Natural killer cell (primary cell): Measurements from ENCODE around the gene SPP1. TPM values are rescaled to one million over a fixed set of nuclear protein-coding genes. Genes with fewer than 3 reads are reported as not detected.
"Not testable (repeated sequence)": the region's sequence is repeated elsewhere in the genome, so short reads cannot be mapped to it uniquely, and the experiment has no call there.

ENCODE experiments used
- ATAC-seq, 3 donors: fragments of 150-1000 bp in 2 of 3; fragments of 200-7000 bp in 1 of 3; cut with Tn5 transposase; 1 replicate in 1 of 3; 2 replicates in 2 of 3; pipeline ENCODE4 v1.10.0; 2021; ENCODE audit warnings: mild to moderate bottlenecking in 2 of 3, moderate library complexity in 2 of 3
- DNase-seq, 2 donors: peaks; one replicate each; pipeline versions ENCODE4 v3.0.0 to v3.0.0-alpha.2; 2013 to 2021; ENCODE audit warnings: mixed read lengths in 1 of 2
- H3K27ac ChIP-seq: one replicate; pipeline ENCODE4 v1.5.1; 2013; ENCODE audit warnings: mild to moderate bottlenecking, low read length
- H3K27me3 ChIP-seq: one replicate; pipeline ENCODE4 v1.6.1; 2013; ENCODE audit warnings: low read length; ENCODE audit not compliant: control insufficient read depth, insufficient read depth
- H3K36me3 ChIP-seq: one replicate; pipeline ENCODE4 v1.6.1; 2013; ENCODE audit warnings: low read length; ENCODE audit not compliant: control insufficient read depth, insufficient read depth
- H3K4me1 ChIP-seq: one replicate; pipeline ENCODE4 v1.6.1; 2013; ENCODE audit warnings: low read length; ENCODE audit not compliant: control insufficient read depth, insufficient read depth
- H3K4me3 ChIP-seq: one replicate; pipeline ENCODE4 v1.5.1; 2013; ENCODE audit warnings: low read length
- H3K9me3 ChIP-seq: one replicate; pipeline ENCODE4 v1.6.1; 2013; ENCODE audit warnings: low read length; ENCODE audit not compliant: control insufficient read depth, insufficient read depth
- H3K27ac Mint-ChIP-seq, 2 donors: one replicate each; pipeline ENCODE4 v1.8.0; 2022; ENCODE audit warnings: mild to moderate bottlenecking in 2 of 2, mixed read lengths in 2 of 2, moderate library complexity in 1 of 2
- H3K27me3 Mint-ChIP-seq, 2 donors: one replicate each; pipeline ENCODE4 v1.8.0; 2022; ENCODE audit warnings: low read depth in 2 of 2, mixed read lengths in 2 of 2
- H3K36me3 Mint-ChIP-seq: one replicate; pipeline ENCODE4 v1.8.0; 2022; ENCODE audit warnings: mixed read lengths
- H3K4me1 Mint-ChIP-seq, 2 donors: one replicate each; pipeline ENCODE4 v1.8.0; 2022; ENCODE audit warnings: mixed read lengths in 2 of 2
- H3K4me3 Mint-ChIP-seq: one replicate; pipeline ENCODE4 v1.8.0; 2022; ENCODE audit warnings: mild to moderate bottlenecking, moderate library complexity, mixed read lengths
- H3K9me3 Mint-ChIP-seq, 2 donors: one replicate each; pipeline ENCODE4 v1.8.0; 2022; ENCODE audit warnings: mixed read lengths in 2 of 2
- CTCF ChIP-seq: fragments of 200-600 bp; IDR thresholded peaks from one replicate; pipeline ENCODE4 v1.8.0; 2022; ENCODE audit warnings: antibody characterized with exemption
- WGBS: methylation state at CpG from one replicate; pipeline ENCODE4 v1.1.7; 2013; ENCODE audit warnings: missing lambda C conversion rate; ENCODE audit not compliant: insufficient coverage; 5-methylcytosine and 5-hydroxymethylcytosine counted together
- intact Hi-C: fragments of 100-400 bp; cut with micrococcal nuclease; formaldehyde crosslinking; loops from one replicate; pipeline ENCODE4 v1.14.2; 2022
- total RNA-seq, 4 donors: library from RNA; stranded (reverse); fragments of 120-200 nt in 1 of 4; gene quantifications; one replicate each; pipeline versions ENCODE4 v1.2.3 to v1.2.4, GENCODE V29; 2013 to 2022

Gene SPP1
- total RNA-seq, 3 donors from 2014 or later (not counting 1 experiment from before 2014, with no cell fraction given), result not detected

DNA sequence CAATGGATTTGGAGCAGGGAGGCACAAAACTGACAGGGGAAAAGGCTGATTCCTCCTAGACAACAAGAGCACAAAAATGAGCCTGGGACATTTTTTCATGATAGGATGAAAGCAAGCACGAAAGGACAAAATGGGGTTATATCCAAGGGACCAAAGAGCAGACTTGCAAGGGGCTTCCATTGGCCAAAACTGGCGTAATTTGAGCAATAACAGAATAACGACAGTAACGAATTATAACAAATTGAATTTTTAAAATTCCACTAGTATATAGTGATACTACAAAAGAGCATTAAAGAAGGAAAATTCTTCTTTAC, 10.3 kb downstream of the SPP1 start:
- H3K27me3 ChIP-seq, result peaks cover 2% of the 10 kb centered on the region
- no peaks in the 10 kb centered on the region for H3K36me3 ChIP-seq
- no peaks in the 10 kb centered on the region for H3K4me1 ChIP-seq
- no peak overlapping the region for H3K4me3 ChIP-seq
- Mint-ChIP-seq H3K9me3 (no peaks in the 10 kb centered on the region), H3K36me3 (no peaks in the 10 kb centered on the region), H3K27me3 (peaks cover 15 to 48% of the 10 kb centered on the region in 2 donors), H3K4me3 (no peak overlapping the region), H3K27ac (no peak overlapping the region), H3K4me1 (no peaks in the 10 kb centered on the region)
- no peak for TF ChIP-seq CTCF
- ATAC-seq (no peak), DNase-seq (no peak)
- WGBS, result 75% methylated on average over 2 of the region's 4 CpGs
- intact Hi-C loops, result loop anchor here (10.0 kb wide), 1 partner anchor 311 kb away; no protein-coding TSS in a partner anchor
- no peaks in the 10 kb centered on the region for H3K9me3 ChIP-seq
- H3K27ac ChIP-seq, result no peak overlapping the region

DNA sequence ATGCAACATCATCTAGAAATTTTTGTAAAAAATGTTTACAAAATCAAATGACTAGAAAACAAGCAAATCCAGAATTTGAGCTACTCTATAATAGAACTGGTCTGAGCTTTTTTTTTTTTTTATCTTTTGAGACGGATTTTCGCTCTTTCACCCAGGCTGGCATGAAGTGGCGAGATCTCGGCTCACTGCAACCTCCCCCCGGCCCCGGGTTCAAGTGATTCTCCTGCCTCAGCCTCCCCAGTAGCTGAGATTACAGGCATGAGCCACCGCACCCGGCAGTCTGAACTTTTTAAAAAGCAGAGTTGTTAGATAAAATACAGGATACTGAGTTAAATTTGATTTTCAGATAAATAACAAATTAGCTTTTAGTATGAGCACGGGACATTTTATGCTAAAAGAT, 11.0 kb downstream of the SPP1 start:
- Mint-ChIP-seq H3K9me3 (no peaks in the 10 kb centered on the region), H3K36me3 (no peaks in the 10 kb centered on the region), H3K27me3 (peaks cover 15 to 48% of the 10 kb centered on the region in 2 donors), H3K4me1 (no peaks in the 10 kb centered on the region), H3K27ac (no peak overlapping the region), H3K4me3 (no peak overlapping the region)
- Histone ChIP-seq H3K27me3 (peaks cover 2% of the 10 kb centered on the region), H3K36me3 (no peaks in the 10 kb centered on the region), H3K27ac (no peak overlapping the region), H3K9me3 (no peaks in the 10 kb centered on the region), H3K4me1 (no peaks in the 10 kb centered on the region), H3K4me3 (no peak overlapping the region)
- 90% methylated on average over 8 of the region's 9 CpGs for WGBS
- DNase-seq, result no peak
- no peak for TF ChIP-seq CTCF
- intact Hi-C loops, result loop anchor here (10.0 kb wide), 1 partner anchor 312 kb away; no protein-coding TSS in a partner anchor
- no peak for ATAC-seq

DNA sequence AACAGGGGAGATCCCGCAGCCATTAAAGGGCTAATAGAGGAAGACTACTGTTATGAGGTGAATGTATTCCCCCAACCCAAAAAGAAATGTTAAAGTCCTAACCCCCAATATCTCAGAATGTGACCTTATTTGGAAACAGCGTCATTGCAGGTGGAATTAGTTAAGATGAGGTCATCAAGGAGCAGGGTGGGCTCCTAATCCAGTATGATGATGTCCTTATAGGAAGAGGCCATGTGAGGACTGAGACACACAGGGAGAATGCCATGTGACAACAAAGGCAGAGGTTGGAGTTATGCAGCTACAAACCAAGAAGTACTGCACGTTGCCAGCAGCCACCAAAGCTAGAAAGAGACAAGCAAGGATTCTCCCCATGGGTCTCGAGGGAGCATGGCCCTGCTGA, 14.3 kb downstream of the SPP1 start:
- intact Hi-C loops, result loop anchor here (10.0 kb wide), 1 partner anchor 315 kb away; no protein-coding TSS in a partner anchor
- DNase-seq (no peak), ATAC-seq (no peak)
- H3K4me1 ChIP-seq, result no peaks in the 10 kb centered on the region
- Mint-ChIP-seq H3K4me3 (no peak overlapping the region), H3K4me1 (no peaks in the 10 kb centered on the region), H3K36me3 (no peaks in the 10 kb centered on the region), H3K9me3 (no peaks in the 10 kb centered on the region), H3K27ac (no peak overlapping the region), H3K27me3 (peaks cover 17 to 32% of the 10 kb centered on the region in 2 donors)
- H3K36me3 ChIP-seq, result no peaks in the 10 kb centered on the region
- no peak overlapping the region for H3K4me3 ChIP-seq
- H3K27ac ChIP-seq, result no peak overlapping the region
- TF ChIP-seq CTCF, result no peak
- H3K9me3 ChIP-seq, result no peaks in the 10 kb centered on the region
- H3K27me3 ChIP-seq, result peaks cover 2% of the 10 kb centered on the region
- 82% methylated on average over 3 of the region's 4 CpGs for WGBS

GRCh38 chr4:87995435-87995834, 19.9 kb downstream of the SPP1 start:
- Mint-ChIP-seq H3K36me3 (no peaks in the 10 kb centered on the region), H3K9me3 (no peaks in the 10 kb centered on the region), H3K27me3 (peaks cover 6 to 23% of the 10 kb centered on the region in 2 donors), H3K4me1 (no peaks in the 10 kb centered on the region), H3K27ac (no peak overlapping the region), H3K4me3 (no peak overlapping the region)
- ATAC-seq, result no peak
- H3K9me3 ChIP-seq, result no peaks in the 10 kb centered on the region
- no peaks in the 10 kb centered on the region for H3K36me3 ChIP-seq
- intact Hi-C loops, result no loop called here
- no peaks in the 10 kb centered on the region for H3K4me1 ChIP-seq
- TF ChIP-seq CTCF, result no peak
- H3K4me3 ChIP-seq, result no peak overlapping the region
- WGBS, result 79% methylated on average over 3 of the region's 3 CpGs
- H3K27me3 ChIP-seq, result no peaks in the 10 kb centered on the region
- DNase-seq, result no peak
- no peak overlapping the region for H3K27ac ChIP-seq

DNA sequence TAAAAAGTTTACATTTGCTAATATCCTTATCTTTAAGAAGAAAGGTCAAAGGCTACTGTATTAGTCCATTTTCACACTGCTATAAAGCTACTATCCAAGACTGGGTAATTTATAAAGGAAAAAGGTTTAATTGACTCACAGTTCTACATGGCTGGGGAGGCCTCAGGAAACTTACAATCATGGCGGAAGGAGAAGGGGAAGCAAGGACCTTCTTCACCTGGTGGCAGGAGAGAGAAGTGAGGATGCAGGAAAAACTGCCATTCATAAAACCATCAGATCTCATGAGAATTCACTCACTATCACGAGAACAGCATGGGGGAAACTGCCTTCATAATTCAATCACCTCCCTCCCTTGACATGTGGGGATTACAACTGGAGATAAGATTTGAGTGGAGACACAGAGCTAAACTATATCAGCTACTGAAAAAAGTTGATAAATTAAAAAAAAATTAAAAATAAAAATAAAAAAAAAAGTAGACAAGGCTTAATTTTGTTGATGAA, 23.7 kb downstream of the SPP1 start:
- H3K4me1 ChIP-seq, intact Hi-C loops, ATAC-seq, H3K9me3 Mint-ChIP-seq, DNase-seq, H3K4me3 Mint-ChIP-seq, H3K4me3 ChIP-seq, H3K27me3 ChIP-seq, H3K9me3 ChIP-seq, H3K27ac Mint-ChIP-seq, H3K36me3 ChIP-seq, H3K27ac ChIP-seq, H3K4me1 Mint-ChIP-seq, H3K36me3 Mint-ChIP-seq: not testable (repeated sequence)
- peaks cover 4 to 27% of the 10 kb centered on the region in 2 donors for H3K27me3 Mint-ChIP-seq
- WGBS, result no CpG with 5 or more reads among the region's 2 CpGs
